ENCODE data around the gene EFNA5.

Gene EFNA5

GRCh38 chr5:107705402-107706014 is 34.8 kb upstream of the EFNA5 start (continued):
- TF ChIP-seq BACH2 (CRISPR knock-in tag; IDR thresholded peaks at IDR 0.05; ENCODE audit: borderline replicate concordance), result no peak
- no peak for TF ChIP-seq ESRRG (CRISPR knock-in tag; IDR thresholded peaks at IDR 0.05)
- TF ChIP-seq CSDC2 (CRISPR knock-in tag; IDR thresholded peaks at IDR 0.05), result no peak
- no peak for TF ChIP-seq ZC3H10 (CRISPR knock-in tag; IDR thresholded peaks at IDR 0.05)
- no peak for TF ChIP-seq RARB (CRISPR knock-in tag; IDR thresholded peaks at IDR 0.05)
- no peak for TF ChIP-seq ZFP3 (CRISPR knock-in tag; IDR thresholded peaks at IDR 0.05)
- TF ChIP-seq POU6F1 (CRISPR knock-in tag; IDR thresholded peaks at IDR 0.05; ENCODE audit: borderline replicate concordance, low read depth), result no peak
- no peak for TF ChIP-seq SNAI2 (CRISPR knock-in tag; IDR thresholded peaks at IDR 0.05)
- TF ChIP-seq ZNF565 (CRISPR knock-in tag; conservative IDR thresholded peaks at IDR 0.05; ENCODE audit: low read depth), result no peak
- no peak for TF ChIP-seq PPARA (CRISPR knock-in tag; IDR thresholded peaks at IDR 0.05; ENCODE audit: borderline replicate concordance)
- no peak for TF ChIP-seq ZNF8 (CRISPR knock-in tag; IDR thresholded peaks at IDR 0.05)
- TF ChIP-seq ZNF70 (CRISPR knock-in tag; IDR thresholded peaks at IDR 0.05), result no peak

GRCh38 chr5:107704681-107705401 is 34.1 kb upstream of the EFNA5 start:
- ATAC-seq, result no peak
- TF ChIP-seq TCF4 (CRISPR knock-in tag; IDR thresholded peaks at IDR 0.05; ENCODE audit: borderline replicate concordance) (no peak), ZFP30 (CRISPR knock-in tag; IDR thresholded peaks at IDR 0.05) (no peak), ESRRG (CRISPR knock-in tag; IDR thresholded peaks at IDR 0.05) (no peak), CREB5 (CRISPR knock-in tag; IDR thresholded peaks at IDR 0.05; ENCODE audit: low read depth) (no peak), PATZ1 (CRISPR knock-in tag; IDR thresholded peaks at IDR 0.05; ENCODE audit: borderline replicate concordance) (no peak), TOX (CRISPR knock-in tag; IDR thresholded peaks at IDR 0.05; ENCODE audit: borderline replicate concordance) (no peak), ZNF8 (CRISPR knock-in tag; IDR thresholded peaks at IDR 0.05) (no peak), ZFP3 (CRISPR knock-in tag; IDR thresholded peaks at IDR 0.05) (no peak), ISL1 (CRISPR knock-in tag; IDR thresholded peaks at IDR 0.05) (no peak), ZC3H10 (CRISPR knock-in tag; IDR thresholded peaks at IDR 0.05) (no peak), CSDC2 (CRISPR knock-in tag; IDR thresholded peaks at IDR 0.05) (no peak), ARNTL (CRISPR knock-in tag; IDR thresholded peaks at IDR 0.05; ENCODE audit: borderline replicate concordance, low read depth) (no peak), PPARA (CRISPR knock-in tag; IDR thresholded peaks at IDR 0.05; ENCODE audit: borderline replicate concordance) (no peak), TSHZ2 (CRISPR knock-in tag; IDR thresholded peaks at IDR 0.05) (no peak), SNAI2 (CRISPR knock-in tag; IDR thresholded peaks at IDR 0.05) (no peak), OSR1 (CRISPR knock-in tag; IDR thresholded peaks at IDR 0.05) (no peak), GLIS3 (CRISPR knock-in tag; IDR thresholded peaks at IDR 0.05) (no peak), ZNF565 (CRISPR knock-in tag; conservative IDR thresholded peaks at IDR 0.05; ENCODE audit: low read depth) (no peak), ZNF70 (CRISPR knock-in tag; IDR thresholded peaks at IDR 0.05) (no peak)

GRCh38 chr5:107700481-107700880 is 29.7 kb upstream of the EFNA5 start:
- no peak for ATAC-seq
- TF ChIP-seq TSHZ2 (CRISPR knock-in tag; IDR thresholded peaks at IDR 0.05) (no peak), BACH2 (CRISPR knock-in tag; IDR thresholded peaks at IDR 0.05; ENCODE audit: borderline replicate concordance) (no peak), ZNF565 (CRISPR knock-in tag; conservative IDR thresholded peaks at IDR 0.05; ENCODE audit: low read depth) (no peak), TOX (CRISPR knock-in tag; IDR thresholded peaks at IDR 0.05; ENCODE audit: borderline replicate concordance) (no peak), ZC3H10 (CRISPR knock-in tag; IDR thresholded peaks at IDR 0.05) (no peak), ZFP3 (CRISPR knock-in tag; IDR thresholded peaks at IDR 0.05) (no peak), ZFP30 (CRISPR knock-in tag; IDR thresholded peaks at IDR 0.05) (no peak), SNAI2 (CRISPR knock-in tag; IDR thresholded peaks at IDR 0.05) (no peak), ZNF70 (CRISPR knock-in tag; IDR thresholded peaks at IDR 0.05) (no peak), CREB5 (CRISPR knock-in tag; IDR thresholded peaks at IDR 0.05; ENCODE audit: low read depth) (no peak)
